HepG2 (cell line): ENCODE results near the gene PCBP2. TPM values are rescaled to one million over a fixed set of nuclear protein-coding genes. Genes with fewer than 3 reads are reported as not detected.
"Not testable (repeated sequence)": the region's sequence is repeated elsewhere in the genome, so short reads cannot be mapped to it uniquely, and the experiment has no call there.

ENCODE experiments used
- ATAC-seq: fragments of 200-7000 bp; cut with Tn5 transposase; 3 replicates; pipeline ENCODE4 v1.9.1; 2020; ENCODE audit warnings: mild to moderate bottlenecking, moderate library complexity
- BruUV-seq: library from RNA; stranded (reverse); fragments of 400-500 nt; replicated peaks from 2 replicates; lab custom pipeline; 2021; lab: Mats Ljungman, UMichigan
- CTCF ChIA-PET: fragments of 300-600 bp; formaldehyde crosslinking; extraction: SDS; loops from one replicate; lab custom pipeline; 2021; ENCODE audit warnings: low total read pairs, inconsistent platforms, low intra/inter-chr PET ratio; lab: Yijun Ruan, JAX
- POLR2A ChIA-PET: fragments of 350-600 bp; sonication (Branson Sonifier 250); formaldehyde crosslinking; loops from one replicate; lab custom pipeline; 2020; ENCODE audit warnings: antibody characterized with exemption, inconsistent platforms; lab: Yijun Ruan, JAX
- DNase-seq: peaks from one replicate; pipeline ENCODE4 v3.0.0-alpha.2; 2015; ENCODE audit warnings: low spot score
- FAIRE-seq: peaks from 3 replicates; lab custom pipeline; 2011; peaks lifted over from hg19 to GRCh38; lab: Jason Lieb, UNC
- H2AFZ ChIP-seq: one replicate; pipeline ENCODE4 v1.6.1; 2011; ENCODE audit warnings: low read length, inconsistent platforms
- H3K27ac ChIP-seq: fragments of 300-600 bp; 3 replicates; pipeline ENCODE4 v1.8.0; 2011; ENCODE audit warnings: mixed run types, mild to moderate bottlenecking, mixed read lengths, low read length, inconsistent platforms; ENCODE audit not compliant: insufficient read depth; ENCODE audit errors: extremely low read length
- H3K27me3 ChIP-seq, 2 experiments: fragments of 200-600 bp in 1 of 2; 2 replicates in 1 of 2; 3 replicates in 1 of 2; pipeline versions ENCODE4 v1.6.0 to v1.8.0; 2011; ENCODE audit warnings: low read length in 2 of 2, mild to moderate bottlenecking in 2 of 2, moderate library complexity in 2 of 2, inconsistent platforms in 1 of 2; ENCODE audit not compliant: insufficient read depth in 2 of 2, control insufficient read depth in 1 of 2
- H3K36me3 ChIP-seq, 2 experiments: fragments of 200-600 bp in 1 of 2; replicated peaks in 1 of 2; 2 replicates in 1 of 2; 3 replicates in 1 of 2; pipeline versions ENCODE4 v1.5.1 to v1.8.0; 2011; ENCODE audit warnings: low read length in 2 of 2, inconsistent platforms in 1 of 2; ENCODE audit not compliant: insufficient read depth in 2 of 2, control insufficient read depth in 1 of 2
- H3K4me1 ChIP-seq: 2 replicates; pipeline ENCODE4 v1.5.1; 2012; ENCODE audit warnings: low read length, inconsistent platforms; ENCODE audit not compliant: insufficient read depth
- H3K4me2 ChIP-seq: 2 replicates; pipeline ENCODE4 v1.6.0; 2011; ENCODE audit warnings: low read depth, low read length, inconsistent platforms
- H3K4me3 ChIP-seq, 3 experiments: fragments of 200-600 bp in 1 of 3; sonication (generic), shearing (Covaris generic) in 1 of 3; replicated peaks in 1 of 3; 2 replicates each; pipeline ENCODE4 v1.5.1; 2011 to 2016; ENCODE audit warnings: low read length in 3 of 3, inconsistent platforms in 2 of 3, low read depth in 2 of 3, mild to moderate bottlenecking in 2 of 3, control low read depth in 1 of 3, mixed read lengths in 1 of 3; ENCODE audit not compliant: insufficient read depth in 1 of 3
- H3K79me2 ChIP-seq: one replicate; pipeline ENCODE4 v1.6.1; 2011; ENCODE audit warnings: low read length, inconsistent platforms; ENCODE audit not compliant: insufficient read depth
- H3K9ac ChIP-seq: 2 replicates; pipeline ENCODE4 v1.6.0; 2011; ENCODE audit warnings: mild to moderate bottlenecking, low read depth, low read length, inconsistent platforms; ENCODE audit not compliant: insufficient read depth
- H3K9me3 ChIP-seq: 2 replicates; pipeline ENCODE4 v1.5.1; 2012; ENCODE audit warnings: mild to moderate bottlenecking, low read length
- H4K20me1 ChIP-seq: 2 replicates; pipeline ENCODE4 v1.6.0; 2011; ENCODE audit warnings: inconsistent platforms, mild to moderate bottlenecking, low read length, moderate library complexity; ENCODE audit not compliant: insufficient read depth
- BCL3 ChIP-seq: sonication (generic); formaldehyde crosslinking; IDR thresholded peaks from 2 replicates; pipeline ENCODE4 v1.5.1; 2020; ENCODE audit warnings: mild to moderate bottlenecking, missing genetic modification reagents, moderate library complexity
- CENPX ChIP-seq: sonication (generic); formaldehyde crosslinking; IDR thresholded peaks from 2 replicates; pipeline ENCODE4 v1.9.0; 2021; ENCODE audit warnings: mild to moderate bottlenecking, missing genetic modification reagents, moderate library complexity
- ERF ChIP-seq: IDR thresholded peaks from 2 replicates; pipeline ENCODE4 v1.6.1; 2018; ENCODE audit warnings: missing biosample characterization, missing genetic modification reagents
- KLF12 ChIP-seq: sonication (generic); formaldehyde crosslinking; IDR thresholded peaks from 2 replicates; pipeline ENCODE4 v1.4.0; 2020; ENCODE audit warnings: missing genetic modification reagents, borderline replicate concordance
- MEIS2 ChIP-seq: sonication (generic); formaldehyde crosslinking; IDR thresholded peaks from 2 replicates; pipeline ENCODE4 v1.9.0; 2021; ENCODE audit warnings: mild to moderate bottlenecking, missing genetic modification reagents
- MTF2 ChIP-seq: sonication (generic); formaldehyde crosslinking; IDR thresholded peaks from 2 replicates; pipeline ENCODE4 v1.5.0; 2020; ENCODE audit warnings: missing genetic modification reagents, borderline replicate concordance
- NR1H2 ChIP-seq: sonication (generic); formaldehyde crosslinking; IDR thresholded peaks from 2 replicates; pipeline ENCODE4 v1.8.1; 2022; ENCODE audit warnings: low read depth, missing genetic modification reagents, borderline replicate concordance
- RNF2 ChIP-seq: fragments of 450-650 bp; conservative IDR thresholded peaks from 2 replicates; pipeline ENCODE4 v1.6.1; 2016; ENCODE audit warnings: low read depth
- RORA ChIP-seq: sonication (generic); formaldehyde crosslinking; IDR thresholded peaks from 2 replicates; pipeline ENCODE4 v1.5.0; 2020; ENCODE audit warnings: mild to moderate bottlenecking, missing genetic modification reagents, moderate library complexity
- SKIL ChIP-seq: sonication (generic); formaldehyde crosslinking; IDR thresholded peaks from 2 replicates; pipeline ENCODE4 v1.8.0; 2022; ENCODE audit warnings: missing genetic modification reagents, mild to moderate bottlenecking, moderate library complexity, borderline replicate concordance
- SMAD9 ChIP-seq: sonication (generic); formaldehyde crosslinking; IDR thresholded peaks from 2 replicates; pipeline ENCODE4 v1.5.1; 2020; ENCODE audit warnings: mild to moderate bottlenecking, missing genetic modification reagents
- ZNF567 ChIP-seq: sonication (generic); formaldehyde crosslinking; IDR thresholded peaks from 2 replicates; pipeline ENCODE4 v1.8.1; 2023; ENCODE audit warnings: mild to moderate bottlenecking, missing genetic modification reagents, borderline replicate concordance
- ZNF605 ChIP-seq: sonication (generic); formaldehyde crosslinking; IDR thresholded peaks from 2 replicates; pipeline ENCODE4 v1.8.0; 2022; ENCODE audit warnings: mild to moderate bottlenecking, missing genetic modification reagents
- WGBS: methylation state at CpG from one replicate; pipeline ENCODE4 v1.1.6; 2017; ENCODE audit warnings: low lambda C conversion rate; 5-methylcytosine and 5-hydroxymethylcytosine counted together
- in situ Hi-C: cut with HindIII; loops from 2 replicates; pipeline ENCODE4 v1.10.0; 2017; ENCODE audit warnings: low pct_unique_long_range_greater_than_20kb; ENCODE audit not compliant: extremely low pct_ligation_motif_present
- intact Hi-C: fragments of 100-400 bp; cut with micrococcal nuclease; formaldehyde crosslinking; loops from one replicate; pipeline ENCODE4 v1.10.0; 2022; ENCODE audit not compliant: unreplicated experiment
- polyA plus RNA-seq, 8 experiments: library from polyadenylated mRNA; depleted of rRNA in 3 of 8; stranded (reverse) in 7 of 8; unstranded in 1 of 8; fragments of >200 nt; fragmentation: Illumina TruSeq in 4 of 8; extraction: Trizol in 4 of 8; gene quantifications; 2 replicates each; pipeline versions ENCODE4 v1.2.1 to v1.2.3, GENCODE V29; 2011 to 2016; ENCODE audit warnings: low read depth in 4 of 8, missing spikeins in 1 of 8, mixed read lengths in 1 of 8; ENCODE audit not compliant: insufficient read depth in 1 of 8
- total RNA-seq, 5 experiments: library from RNA; depleted of rRNA; stranded (reverse); fragments of >200 nt; fragmentation: Illumina TruSeq; extraction: Trizol; gene quantifications; 2 replicates each; pipeline ENCODE4 v1.2.3, GENCODE V29; 2016; ENCODE audit warnings: low read depth in 1 of 5

The PCBP2 gene
- total and polyA plus RNA-seq, 2 of the 13 experiments (the other 11 are each of a cell fraction or from before 2014, with no cell fraction given): 154 to 345 TPM

GRCh38 chr12:53443955-53444354 lies 7.9 kb upstream of the PCBP2 start (continued):
- no peak for TF ChIP-seq MTF2 (CRISPR knock-in tag)
- no peak for TF ChIP-seq SMAD9 (CRISPR knock-in tag)

- FAIRE-seq, intact Hi-C loops, BruUV-seq, H4K20me1 ChIP-seq, H2AFZ ChIP-seq, POLR2A ChIA-PET, H3K9ac ChIP-seq, in situ Hi-C loops, H3K27ac ChIP-seq, H3K4me3 ChIP-seq, ATAC-seq, H3K27me3 ChIP-seq, DNase-seq, CTCF ChIA-PET, H3K4me2 ChIP-seq, H3K9me3 ChIP-seq: not testable (repeated sequence)
- WGBS: 98% methylated on average over 11 of the region's 11 CpGs
- Histone ChIP-seq H3K36me3 (peaks cover 1 to 16% of the 10 kb centered on the region in 2 experiments; a peak in 4 of 5 replicates), H3K79me2 (peaks cover 15% of the 10 kb centered on the region), H3K4me1 (peaks cover 45% of the 10 kb centered on the region)
These were observed 7.1 kb upstream of the PCBP2 start for GRCh38 chr12:53444593-53445325.

- ChIA-PET CTCF (interaction anchor here (1.2 kb wide), 1 partner anchor 98 kb away, joined by 4 read pairs; no protein-coding TSS in a partner anchor), POLR2A (interaction anchor here (0.6 to 2.3 kb wide), 3 partner anchors 10 to 50 kb away, joined by 3 to 16 read pairs (median 9); partner anchors contain the start of genes PRR13 and TARBP2)
- no peak overlapping the region for H3K4me3 ChIP-seq
- intact Hi-C loops: no loop called here
- no peak overlapping the region for H3K27ac ChIP-seq
- H3K9me3 ChIP-seq: no peaks in the 10 kb centered on the region
- H3K4me2 ChIP-seq: no peak overlapping the region
- BruUV-seq: no TSS peak
- H3K36me3 ChIP-seq: peaks cover 12 to 23% of the 10 kb centered on the region in 2 experiments
- peaks cover 35% of the 10 kb centered on the region for H3K79me2 ChIP-seq
- ATAC-seq (no peak), FAIRE-seq (no peak), DNase-seq (no peak)
- H3K4me1 ChIP-seq: peaks cover 29% of the 10 kb centered on the region
- H4K20me1 ChIP-seq: peaks cover 33% of the 10 kb centered on the region
- no peak overlapping the region for H3K9ac ChIP-seq
- 98% methylated on average over 7 of the region's 7 CpGs for WGBS
- no peaks in the 10 kb centered on the region for H3K27me3 ChIP-seq
- in situ Hi-C loops: no loop called here
- H2AFZ ChIP-seq: no peak overlapping the region
- TF ChIP-seq BCL3: no peak
- no peak for TF ChIP-seq NR1H2 (CRISPR knock-in tag)
- TF ChIP-seq RNF2: no peak
- TF ChIP-seq ZNF567: no peak
- no peak for TF ChIP-seq RORA (CRISPR knock-in tag)
- TF ChIP-seq ZNF605 (CRISPR knock-in tag): no peak
- no peak for TF ChIP-seq ERF
- no peak for TF ChIP-seq CENPX (CRISPR knock-in tag)
- TF ChIP-seq KLF12 (CRISPR knock-in tag): no peak
- TF ChIP-seq MEIS2 (CRISPR knock-in tag): no peak
- no peak for TF ChIP-seq SKIL
These were observed 966 bp upstream of the PCBP2 start for GRCh38 chr12:53450936-53451335.
